Gastrocnemius medialis (tissue), 4 donors: ENCODE measurements around the gene DUSP1.

Experiments
- POLR2A ChIP-seq, 2 donors: fragments of 450-650 bp; IDR thresholded peaks; one replicate each; pipeline ENCODE4 v1.6.1; 2017; ENCODE audit warnings: antibody characterized with exemption in 2 of 2, mild to moderate bottlenecking in 2 of 2, moderate library complexity in 2 of 2
- TF ChIP-seq, protein P1 (sequence below), 5 experiments: fragments of 450-650 bp in 3 of 5; fragments of 200-600 bp in 2 of 5; sonication (generic) in 2 of 5; IDR thresholded peaks in 4 of 5; conservative IDR thresholded peaks in 1 of 5; 1 replicate in 4 of 5; 2 replicates in 1 of 5; pipeline ENCODE4 v1.5.1; 2016 to 2019; ENCODE audit warnings: antibody characterized with exemption in 5 of 5, mild to moderate bottlenecking in 3 of 5, moderate library complexity in 3 of 5

GRCh38 chr5:172746725-172747124 is 24.3 kb downstream of the DUSP1 start:
- TF ChIP-seq, protein P1, sequence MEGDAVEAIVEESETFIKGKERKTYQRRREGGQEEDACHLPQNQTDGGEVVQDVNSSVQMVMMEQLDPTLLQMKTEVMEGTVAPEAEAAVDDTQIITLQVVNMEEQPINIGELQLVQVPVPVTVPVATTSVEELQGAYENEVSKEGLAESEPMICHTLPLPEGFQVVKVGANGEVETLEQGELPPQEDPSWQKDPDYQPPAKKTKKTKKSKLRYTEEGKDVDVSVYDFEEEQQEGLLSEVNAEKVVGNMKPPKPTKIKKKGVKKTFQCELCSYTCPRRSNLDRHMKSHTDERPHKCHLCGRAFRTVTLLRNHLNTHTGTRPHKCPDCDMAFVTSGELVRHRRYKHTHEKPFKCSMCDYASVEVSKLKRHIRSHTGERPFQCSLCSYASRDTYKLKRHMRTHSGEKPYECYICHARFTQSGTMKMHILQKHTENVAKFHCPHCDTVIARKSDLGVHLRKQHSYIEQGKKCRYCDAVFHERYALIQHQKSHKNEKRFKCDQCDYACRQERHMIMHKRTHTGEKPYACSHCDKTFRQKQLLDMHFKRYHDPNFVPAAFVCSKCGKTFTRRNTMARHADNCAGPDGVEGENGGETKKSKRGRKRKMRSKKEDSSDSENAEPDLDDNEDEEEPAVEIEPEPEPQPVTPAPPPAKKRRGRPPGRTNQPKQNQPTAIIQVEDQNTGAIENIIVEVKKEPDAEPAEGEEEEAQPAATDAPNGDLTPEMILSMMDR (IDR thresholded peaks at IDR 0.05 in 4 of 5, conservative IDR thresholded peaks at IDR 0.05 in 1 of 5), result no peak
- no peak for TF ChIP-seq POLR2A (IDR thresholded peaks at IDR 0.05)
